Adrenal gland (tissue), 12 donors: Measurements from ENCODE around the gene HLX. TPM values are rescaled to one million over a fixed set of nuclear protein-coding genes. Genes with fewer than 3 reads are reported as not detected.

Source experiments
- DNase-seq, 7 donors: peaks; one replicate each; pipeline ENCODE4 v3.0.0-alpha.2; 2019 to 2020
- H3K27ac ChIP-seq, 5 donors: fragments of 200-600 bp; sonication (generic) in 4 of 5; 1 replicate in 3 of 5; 2 replicates in 2 of 5; pipeline versions ENCODE4 v1.5.1 to v1.8.0; 2016 to 2020; ENCODE audit warnings: mild to moderate bottlenecking in 1 of 5
- H3K27me3 ChIP-seq: fragments of 200-600 bp; 2 replicates; pipeline ENCODE4 v1.8.0; 2021
- H3K36me3 ChIP-seq, 2 donors: fragments of 200-600 bp; replicated peaks in 1 of 2; 1 replicate in 1 of 2; 2 replicates in 1 of 2; pipeline versions ENCODE4 v1.5.1 to v1.8.0; 2018 to 2022
- H3K4me1 ChIP-seq, 2 donors: fragments of 200-600 bp; replicated peaks in 1 of 2; 1 replicate in 1 of 2; 2 replicates in 1 of 2; pipeline versions ENCODE4 v1.5.1 to v1.8.0; 2018 to 2021
- H3K4me3 ChIP-seq, 4 donors: fragments of 200-600 bp; sonication (generic) in 3 of 4; one replicate each; pipeline ENCODE4 v1.5.1; 2016 to 2018
- H3K9me3 ChIP-seq, 3 donors: fragments of 200-600 bp; sonication (generic) in 1 of 3; replicated peaks in 1 of 3; 1 replicate in 2 of 3; 2 replicates in 1 of 3; pipeline versions ENCODE4 v1.5.1 to v1.8.0; 2016 to 2021
- CTCF ChIP-seq, 6 experiments: fragments of 450-650 bp in 4 of 6; fragments of 200-600 bp in 2 of 6; sonication (generic) in 1 of 6; IDR thresholded peaks; 1 replicate in 5 of 6; 2 replicates in 1 of 6; pipeline versions ENCODE4 v1.5.1 to v1.8.0; 2016 to 2021; ENCODE audit warnings: antibody characterized with exemption in 6 of 6, mild to moderate bottlenecking in 2 of 6, moderate library complexity in 1 of 6
- POLR2A ChIP-seq, 2 donors: fragments of 450-650 bp; IDR thresholded peaks; one replicate each; pipeline ENCODE4 v1.6.1; 2017; ENCODE audit warnings: antibody characterized with exemption in 2 of 2, mild to moderate bottlenecking in 2 of 2, moderate library complexity in 1 of 2
- WGBS, 4 donors: extraction: QIAGEN DNeasy Blood & Tissue Kit in 2 of 4; methylation state at CpG; one replicate each; pipeline versions ENCODE4 v1.1.5 to v1.1.7; 2013 to 2017; 5-methylcytosine and 5-hydroxymethylcytosine counted together
- intact Hi-C, 2 donors: fragments of 100-400 bp; cut with DNase I; formaldehyde crosslinking; loops; one replicate each; pipeline versions ENCODE4 v1.14.1 to v1.15.0; 2022 to 2023
- polyA plus RNA-seq, 3 donors: library from polyadenylated mRNA; stranded (reverse); fragments of 200-250 nt in 2 of 3; fragments of 350-450 nt in 1 of 3; fragmentation: Illumina TruSeq in 1 of 3; extraction: RNeasy Lipid Tissue Mini Kit (QIAGEN cat#74804) in 1 of 3; gene quantifications; one replicate each; pipeline ENCODE4 v1.2.3, GENCODE V29; 2013 to 2014
- total RNA-seq, 9 donors: library from RNA; depleted of rRNA in 4 of 9; stranded (reverse); fragments of >200 nt in 4 of 9; fragments of 120-200 nt in 1 of 9; fragmentation: NEBNext Ultra II Directional in 1 of 9; extraction: Animal tissue kit (Norgen Biotek cat#: 25700) in 1 of 9; gene quantifications; one replicate each; pipeline versions ENCODE4 v1.1.0 to v1.2.4, GENCODE V29; 2013 to 2023
- donor health status: healthy with polysubstance abuse.
- donor health status: Bipolar disorder and iron deficiency.
- donor health status: DM: yes; HTN: yes; CAD: no.
- donor health status: DM: no; HTN: no; CAD: no.
- donor health status: DM: no; HTN: no; CAD: no.
- donor health status: DM: yes; HTN: yes; CAD: no.

HLX gene
- total and polyA plus RNA-seq, 12 donors, result 0.81 to 13.8 (median 7.0) TPM

DNA sequence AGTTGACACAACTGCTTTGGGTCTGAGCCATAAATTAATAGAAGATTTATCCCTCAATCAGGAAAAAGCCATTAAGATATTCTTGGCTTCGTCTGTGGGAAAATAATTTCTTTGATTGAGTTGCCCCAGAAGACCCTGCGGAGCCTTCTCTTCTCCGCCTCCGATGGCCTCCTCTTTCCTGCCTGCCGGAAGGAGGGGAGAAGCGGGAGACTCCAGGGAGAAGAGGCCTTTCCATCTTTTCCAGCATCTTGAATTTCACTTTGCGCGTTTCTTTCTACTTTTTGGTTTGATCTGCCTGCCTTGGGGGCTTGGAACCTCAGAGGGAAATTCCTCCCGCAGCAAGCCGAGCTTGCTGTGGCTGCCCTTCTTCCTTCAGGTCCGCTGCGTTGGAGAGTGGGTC is 16.8 kb downstream of the HLX start:
- Histone ChIP-seq H3K9me3 (no peaks in the 10 kb centered on the region), H3K36me3 (no peaks in the 10 kb centered on the region), H3K27me3 (peaks cover 51% of the 10 kb centered on the region), H3K27ac (no peak overlapping the region), H3K4me3 (no peak overlapping the region), H3K4me1 (peaks cover 0 to 3% of the 10 kb centered on the region in 2 donors)
- DNase-seq, result no peak
- WGBS, 4 donors, result 55 to 61% (median 60%) methylated on average over 12 of the region's 12 CpGs
- intact Hi-C loops, result no loop called here
- TF ChIP-seq CTCF (IDR thresholded peaks at IDR 0.05) (no peak), POLR2A (IDR thresholded peaks at IDR 0.05) (no peak)

- no peak overlapping the region for H3K27ac ChIP-seq
- no peak for DNase-seq
- 57 to 78% (median 73%) methylated on average over 3 of the region's 3 CpGs for WGBS, 4 donors
- H3K4me1 ChIP-seq, result no peaks in the 10 kb centered on the region
- H3K4me3 ChIP-seq, result no peak overlapping the region
- TF ChIP-seq CTCF (IDR thresholded peaks at IDR 0.05) (no peak), POLR2A (IDR thresholded peaks at IDR 0.05) (no peak)
- peaks cover 6% of the 10 kb centered on the region for H3K27me3 ChIP-seq
- H3K9me3 ChIP-seq, result no peaks in the 10 kb centered on the region
- intact Hi-C loops, result no loop called here
- no peaks in the 10 kb centered on the region for H3K36me3 ChIP-seq
Observed at GRCh38 chr1:220900842-220901241, 21.6 kb downstream of the HLX start.

GRCh38 chr1:220901881-220902280 is 22.6 kb downstream of the HLX start:
- 56 to 74% (median 60%) methylated on average over 2 of the region's 2 CpGs for WGBS, 4 donors

DNA sequence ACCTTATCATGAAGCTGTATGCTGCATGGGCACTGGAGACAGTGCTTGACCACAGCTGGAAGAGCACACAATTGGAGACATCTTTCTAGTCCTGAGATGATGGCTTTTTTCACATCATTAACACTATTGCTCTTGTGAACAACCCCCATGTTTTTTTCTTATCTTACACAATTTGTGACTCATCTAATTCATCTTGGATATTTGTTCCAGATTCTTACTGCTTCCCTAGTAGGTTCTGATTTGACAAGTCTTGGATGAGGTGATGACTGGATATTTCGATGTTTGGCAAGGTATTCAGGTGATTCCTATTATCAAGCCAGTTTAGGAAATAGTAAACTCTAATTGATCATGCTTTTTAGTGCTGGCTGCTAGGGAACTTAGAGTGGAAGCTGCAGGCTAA is 23.7 kb downstream of the HLX start:
- Histone ChIP-seq H3K9me3 (no peaks in the 10 kb centered on the region), H3K4me1 (no peaks in the 10 kb centered on the region), H3K4me3 (no peak overlapping the region), H3K27ac (no peak overlapping the region), H3K27me3 (no peaks in the 10 kb centered on the region), H3K36me3 (no peaks in the 10 kb centered on the region)
- no peak for TF ChIP-seq POLR2A (IDR thresholded peaks at IDR 0.05)
- TF ChIP-seq CTCF (IDR thresholded peaks at IDR 0.05), result no peak
- WGBS, 4 donors, result 69 to 80% (median 75%) methylated on average over 1 of the region's 1 CpG
- DNase-seq, result no peak
- intact Hi-C loops, result no loop called here

More at GRCh38 chr1:220901881-220902280, 22.6 kb downstream of the HLX start:
- Histone ChIP-seq H3K27me3 (no peaks in the 10 kb centered on the region), H3K9me3 (no peaks in the 10 kb centered on the region), H3K4me3 (no peak overlapping the region), H3K4me1 (no peaks in the 10 kb centered on the region), H3K36me3 (no peaks in the 10 kb centered on the region), H3K27ac (no peak overlapping the region)
- intact Hi-C loops, result no loop called here
- TF ChIP-seq CTCF (IDR thresholded peaks at IDR 0.05) (no peak), POLR2A (IDR thresholded peaks at IDR 0.05) (no peak)
- DNase-seq, result no peak
